Subcutaneous abdominal adipose tissue (tissue), 5 donors: Measurements from ENCODE around the gene SYT2.

Experiments
- H3K27ac ChIP-seq: one replicate; pipeline ENCODE4 v1.7.0; 2013; ENCODE audit warnings: low read depth, mild to moderate bottlenecking, inconsistent platforms, low read length, moderate library complexity
- H3K27me3 ChIP-seq, 5 donors: one replicate each; pipeline ENCODE4 v1.7.0; 2013; ENCODE audit warnings: low read length in 5 of 5, inconsistent platforms in 1 of 5; ENCODE audit not compliant: control insufficient read depth in 5 of 5, insufficient read depth in 4 of 5
- H3K36me3 ChIP-seq, 5 donors: one replicate each; pipeline ENCODE4 v1.7.0; 2013; ENCODE audit warnings: low read length in 5 of 5; ENCODE audit not compliant: control insufficient read depth in 5 of 5, insufficient read depth in 5 of 5
- H3K4me1 ChIP-seq, 5 donors: one replicate each; pipeline ENCODE4 v1.7.0; 2013; ENCODE audit warnings: low read length in 5 of 5, mild to moderate bottlenecking in 3 of 5, moderate library complexity in 1 of 5; ENCODE audit not compliant: control insufficient read depth in 5 of 5, insufficient read depth in 5 of 5
- H3K4me3 ChIP-seq, 5 donors: one replicate each; pipeline ENCODE4 v1.7.0; 2013; ENCODE audit warnings: low read length in 5 of 5, low read depth in 1 of 5
- H3K9ac ChIP-seq, 5 donors: one replicate each; pipeline ENCODE4 v1.7.0; 2013; ENCODE audit warnings: low read length in 5 of 5, mild to moderate bottlenecking in 4 of 5, moderate library complexity in 3 of 5
- H3K9me3 ChIP-seq, 5 donors: one replicate each; pipeline ENCODE4 v1.7.0; 2013; ENCODE audit warnings: low read length in 5 of 5; ENCODE audit not compliant: control insufficient read depth in 5 of 5
- donor health status: healthy.
- donor health status: healthy.
- donor health status: healthy.
- donor health status: healthy.
- donor health status: healthy.

Gene SYT2

DNA sequence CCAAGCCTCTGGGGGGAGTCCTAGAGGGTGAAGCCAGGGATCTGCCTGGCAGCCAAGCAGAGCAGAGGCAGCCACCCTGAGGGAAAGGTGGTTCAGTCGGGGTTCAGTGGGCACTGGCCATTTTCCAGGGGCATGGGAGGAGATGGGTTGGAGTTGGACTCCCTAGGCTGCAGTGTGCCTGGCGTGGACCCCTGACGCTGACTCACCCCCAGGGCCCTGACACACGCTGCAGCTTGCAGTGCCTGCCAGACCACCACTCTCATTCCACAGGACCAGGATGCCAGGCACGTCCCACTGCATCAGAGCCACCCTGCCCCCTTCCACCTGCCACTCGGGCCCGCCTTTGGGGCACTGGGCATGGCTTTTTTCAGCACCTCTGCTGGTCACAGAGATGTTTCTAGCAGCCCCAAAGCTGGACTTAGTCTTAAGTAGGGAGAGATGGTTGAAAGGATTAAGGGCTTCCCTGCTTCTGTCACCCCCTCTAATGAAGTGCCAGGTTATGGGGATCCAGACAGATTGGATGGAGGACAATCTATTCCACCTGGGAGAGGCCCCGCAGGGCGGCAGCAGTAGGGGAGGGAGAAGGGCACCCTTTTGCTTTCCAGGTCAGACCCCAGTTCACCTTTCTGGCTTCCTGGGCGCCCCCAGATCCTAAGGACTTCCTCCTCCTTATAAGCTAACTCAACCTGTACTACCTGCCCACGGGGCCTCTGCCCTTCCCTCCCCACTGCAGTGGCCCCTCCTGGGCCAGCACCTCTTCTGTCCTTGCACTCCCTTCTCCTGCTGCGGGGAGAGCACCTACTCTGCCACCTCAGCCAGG is 1.6 kb downstream of the SYT2 start:
- peaks cover 40 to 78% (median 65%) of the 10 kb centered on the region in 5 donors for H3K27me3 ChIP-seq
- no peak overlapping the region for H3K4me3 ChIP-seq
- no peak overlapping the region for H3K9ac ChIP-seq

GRCh38 chr1:202706851-202707250 is 3.4 kb downstream of the SYT2 start:
- no peak overlapping the region for H3K9ac ChIP-seq
- no peaks in the 10 kb centered on the region for H3K9me3 ChIP-seq
- peaks cover 0 to 16% (median 16%) of the 10 kb centered on the region in 5 donors for H3K4me1 ChIP-seq
- H3K27ac ChIP-seq = no peak overlapping the region
- H3K27me3 ChIP-seq = peaks cover 40 to 86% (median 72%) of the 10 kb centered on the region in 5 donors
- no peaks in the 10 kb centered on the region for H3K36me3 ChIP-seq
- no peak overlapping the region for H3K4me3 ChIP-seq

More for the DNA sequence above, 1.6 kb downstream of the SYT2 start:
- Histone ChIP-seq H3K36me3 (no peaks in the 10 kb centered on the region), H3K27ac (no peak overlapping the region), H3K9me3 (no peaks in the 10 kb centered on the region), H3K4me1 (peaks cover 0 to 16% (median 16%) of the 10 kb centered on the region in 5 donors)

- no peak overlapping the region for H3K4me3 ChIP-seq
- H3K9me3 ChIP-seq = no peaks in the 10 kb centered on the region
- peaks cover 0 to 6% (median 4%) of the 10 kb centered on the region in 5 donors for H3K4me1 ChIP-seq
- no peaks in the 10 kb centered on the region for H3K36me3 ChIP-seq
- H3K27me3 ChIP-seq = peaks cover 34 to 70% (median 52%) of the 10 kb centered on the region in 5 donors
- H3K27ac ChIP-seq = no peak overlapping the region
- no peak overlapping the region for H3K9ac ChIP-seq
Observed at GRCh38 chr1:202704601-202705000, 5.7 kb downstream of the SYT2 start.

DNA sequence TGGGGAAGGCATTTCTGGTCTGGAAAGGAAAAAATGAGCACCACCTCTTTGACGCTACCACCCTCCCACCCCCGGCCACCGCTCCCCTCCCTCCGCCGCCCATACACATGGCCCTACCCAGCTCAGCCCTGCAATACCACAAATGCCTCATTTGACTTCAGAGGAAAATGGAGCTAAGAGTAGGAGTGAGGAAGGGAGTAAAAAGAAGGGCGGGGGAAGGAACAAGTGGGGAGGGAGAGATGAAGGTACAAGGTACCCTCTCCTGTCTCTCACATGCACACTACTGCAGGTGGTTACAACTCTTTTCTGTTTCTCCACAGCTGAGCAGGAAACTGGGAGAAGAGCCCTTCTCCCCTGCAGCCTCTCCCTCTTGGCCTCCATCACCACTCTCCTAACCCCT is 7.1 kb downstream of the SYT2 start:
- Histone ChIP-seq H3K27me3 (peaks cover 22 to 58% (median 40%) of the 10 kb centered on the region in 5 donors), H3K36me3 (no peaks in the 10 kb centered on the region)

DNA sequence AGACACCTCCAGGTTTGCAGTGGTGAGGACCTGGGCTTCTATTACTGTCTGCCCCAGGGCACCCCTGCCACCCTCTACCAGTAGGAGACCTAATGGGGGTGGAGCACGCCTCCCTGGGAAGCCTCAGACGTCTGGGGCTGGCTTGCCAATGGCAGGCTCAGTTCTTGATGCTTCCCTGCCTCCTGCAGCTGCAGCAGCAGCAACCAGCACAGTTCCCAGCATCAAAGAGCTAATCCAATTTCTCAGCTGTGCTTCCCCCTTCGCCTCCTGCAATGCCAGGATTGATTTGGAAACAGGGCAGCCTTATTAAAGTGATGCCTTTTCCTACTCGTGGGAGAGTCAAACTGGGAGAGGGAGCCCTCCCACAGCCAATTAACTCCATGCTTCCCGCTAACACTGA is 8.2 kb downstream of the SYT2 start:
- Histone ChIP-seq H3K9me3 (no peaks in the 10 kb centered on the region), H3K4me1 (no peaks in the 10 kb centered on the region), H3K27me3 (peaks cover 17 to 56% (median 31%) of the 10 kb centered on the region in 5 donors)

More for the DNA sequence above, 7.1 kb downstream of the SYT2 start:
- no peak overlapping the region for H3K9ac ChIP-seq
- H3K4me3 ChIP-seq = no peak overlapping the region
- H3K27ac ChIP-seq = no peak overlapping the region
- no peaks in the 10 kb centered on the region for H3K9me3 ChIP-seq
- no peaks in the 10 kb centered on the region for H3K4me1 ChIP-seq

GRCh38 chr1:202701200-202701599 is 9.1 kb downstream of the SYT2 start:
- Histone ChIP-seq H3K27me3 (peaks cover 25 to 56% (median 37%) of the 10 kb centered on the region in 5 donors), H3K9me3 (no peaks in the 10 kb centered on the region), H3K4me1 (no peaks in the 10 kb centered on the region), H3K36me3 (no peaks in the 10 kb centered on the region), H3K4me3 (no peak overlapping the region), H3K9ac (no peak overlapping the region), H3K27ac (no peak overlapping the region)

More for the DNA sequence above, 8.2 kb downstream of the SYT2 start:
- Histone ChIP-seq H3K4me3 (no peak overlapping the region), H3K9ac (no peak overlapping the region), H3K36me3 (no peaks in the 10 kb centered on the region), H3K27ac (no peak overlapping the region)

DNA sequence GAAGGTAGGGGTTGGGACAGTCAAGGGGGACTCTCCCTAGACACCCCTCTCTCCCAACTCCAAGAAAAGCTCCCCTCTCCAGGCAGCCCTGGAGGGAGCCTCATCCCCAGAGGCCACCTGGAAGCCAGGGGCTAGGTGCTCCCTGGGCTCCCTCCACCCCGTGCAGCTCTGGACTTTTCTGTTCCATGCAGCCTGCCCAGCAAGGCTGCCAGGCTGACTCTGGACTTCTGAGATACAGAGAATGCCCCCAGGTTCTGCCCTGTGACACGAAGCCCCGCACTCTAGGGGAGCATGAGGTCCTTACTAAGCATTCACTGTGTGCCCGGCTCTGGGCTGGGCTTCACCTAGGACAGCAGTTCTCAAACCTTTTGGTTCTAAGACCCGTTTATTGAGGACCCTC is 10.2 kb downstream of the SYT2 start:
- H3K36me3 ChIP-seq = no peaks in the 10 kb centered on the region
- H3K9me3 ChIP-seq = no peaks in the 10 kb centered on the region
- H3K27me3 ChIP-seq = peaks cover 21 to 55% (median 31%) of the 10 kb centered on the region in 5 donors
- H3K9ac ChIP-seq = no peak overlapping the region
- H3K4me1 ChIP-seq = no peaks in the 10 kb centered on the region
- no peak overlapping the region for H3K4me3 ChIP-seq
- no peak overlapping the region for H3K27ac ChIP-seq

DNA sequence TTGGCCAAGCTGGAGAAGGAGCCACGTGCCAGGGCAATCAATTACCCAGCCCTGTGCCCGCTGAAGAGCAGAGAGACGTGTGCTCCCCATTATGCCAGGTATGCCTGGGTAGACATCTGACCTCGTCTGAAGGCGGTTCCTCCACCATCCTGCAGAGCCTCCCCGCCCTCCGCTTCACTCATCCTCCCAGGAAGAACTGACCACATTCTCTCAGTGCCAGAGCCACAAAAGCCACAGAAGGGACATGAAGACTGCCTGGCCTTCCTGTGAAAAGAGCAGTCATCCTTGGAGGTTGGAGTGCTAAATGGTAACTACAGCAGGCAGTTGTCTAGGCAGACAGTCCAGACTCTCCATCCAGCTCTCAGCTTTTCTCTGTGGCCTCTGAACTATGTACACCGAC is 12.0 kb downstream of the SYT2 start:
- no peak overlapping the region for H3K4me3 ChIP-seq
- H3K36me3 ChIP-seq = no peaks in the 10 kb centered on the region
- no peaks in the 10 kb centered on the region for H3K9me3 ChIP-seq
- H3K27ac ChIP-seq = no peak overlapping the region
- peaks cover 15 to 45% (median 27%) of the 10 kb centered on the region in 5 donors for H3K27me3 ChIP-seq
- no peaks in the 10 kb centered on the region for H3K4me1 ChIP-seq
- H3K9ac ChIP-seq = no peak overlapping the region

DNA sequence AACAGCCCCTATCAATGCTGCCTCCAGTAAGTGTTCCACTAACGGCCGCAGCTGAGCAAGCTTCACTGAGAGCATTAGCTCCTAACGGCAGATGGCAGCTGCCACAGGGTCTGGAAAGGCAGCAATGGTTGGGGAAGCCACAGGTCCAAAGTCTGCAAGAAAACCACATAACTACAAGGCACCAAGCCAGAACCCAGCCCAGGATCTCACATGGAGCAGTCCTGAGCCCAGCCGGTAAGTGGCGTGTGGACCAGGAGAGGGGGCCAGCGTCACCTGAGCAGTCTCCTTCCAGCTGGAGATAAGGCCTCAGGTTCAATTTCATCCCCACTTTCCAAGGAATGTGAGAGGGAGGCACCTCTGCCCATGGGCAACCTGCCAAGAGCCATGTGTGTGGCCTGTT is 13.2 kb downstream of the SYT2 start:
- Histone ChIP-seq H3K36me3 (no peaks in the 10 kb centered on the region), H3K9me3 (no peaks in the 10 kb centered on the region), H3K9ac (no peak overlapping the region), H3K4me1 (no peaks in the 10 kb centered on the region), H3K4me3 (no peak overlapping the region), H3K27me3 (peaks cover 14 to 42% (median 27%) of the 10 kb centered on the region in 5 donors), H3K27ac (no peak overlapping the region)

GRCh38 chr1:202694314-202694713 is 15.9 kb downstream of the SYT2 start:
- Histone ChIP-seq H3K9me3 (no peaks in the 10 kb centered on the region), H3K27me3 (peaks cover 14 to 50% (median 37%) of the 10 kb centered on the region in 5 donors)

More at GRCh38 chr1:202694314-202694713, 15.9 kb downstream of the SYT2 start:
- Histone ChIP-seq H3K36me3 (no peaks in the 10 kb centered on the region), H3K4me3 (no peak overlapping the region), H3K9ac (no peak overlapping the region), H3K27ac (no peak overlapping the region), H3K4me1 (no peaks in the 10 kb centered on the region)
